ENCODE results near the gene FBRS.

- TF ChIP-seq EP300 (IDR thresholded peaks at IDR 0.05; ENCODE audit: borderline replicate concordance in 1 of 2, low read depth in 1 of 2, low read length in 1 of 2), result no peak
- no peak for TF ChIP-seq ZBTB33 (IDR thresholded peaks at IDR 0.05; ENCODE audit: borderline replicate concordance, low read depth)
- no peak for TF ChIP-seq RAD21 (IDR thresholded peaks at IDR 0.05; ENCODE audit: low read length)
- no peak for TF ChIP-seq MXI1 (IDR thresholded peaks at IDR 0.05; ENCODE audit: low read depth, low read length)
- TF ChIP-seq FOSL2 (IDR thresholded peaks at IDR 0.05; ENCODE audit: borderline replicate concordance, low read depth), result no peak
- no peak for TF ChIP-seq CTCF (IDR thresholded peaks at IDR 0.05)
- no peak for TF ChIP-seq PBX3 (IDR thresholded peaks at IDR 0.05)
- TF ChIP-seq MAX (IDR thresholded peaks at IDR 0.05; ENCODE audit: low read depth), result no peak
- TF ChIP-seq RFX5 (IDR thresholded peaks at IDR 0.05; ENCODE audit: low read length), result no peak
- no peak for TF ChIP-seq USF1 (IDR thresholded peaks at IDR 0.05; ENCODE audit: borderline replicate concordance, low read depth)
- TF ChIP-seq GABPA (IDR thresholded peaks at IDR 0.05; ENCODE audit: low read depth), result no peak
- no peak for TF ChIP-seq USF2 (IDR thresholded peaks at IDR 0.05; ENCODE audit: borderline replicate concordance, low read depth, low read length)
- TF ChIP-seq EZH2phosphoT487 (IDR thresholded peaks at IDR 0.05; ENCODE audit: borderline replicate concordance, low read depth), result no peak
Measured at GRCh38 chr16:30644334-30644830, 13.8 kb upstream of the FBRS start.

Measured in SK-N-SH (cell line).